ENCODE measurements around the gene SEMA4B. TPM values are rescaled to one million over a fixed set of nuclear protein-coding genes. Genes with fewer than 3 reads are reported as not detected.
"Not testable (repeated sequence)": the region's sequence is repeated elsewhere in the genome, so short reads cannot be mapped to it uniquely, and the experiment has no call there.

SEMA4B gene
- total RNA-seq, 2 experiments from 2014 or later, result 12.5 to 15.8 TPM

- ATAC-seq (peak; percentile 63), DNase-seq (peak; percentile 61)
- H3K27ac Mint-ChIP-seq, result peak overlapping the region; percentile 64
- POLR2A ChIA-PET, result no interaction called here
- no peaks in the 10 kb centered on the region for H3K9me3 Mint-ChIP-seq (ENCODE audit: low read depth)
- H3K27me3 Mint-ChIP-seq, result no peaks in the 10 kb centered on the region
- H3K4me1 Mint-ChIP-seq, result peaks cover 12% of the 10 kb centered on the region
- CTCF ChIA-PET, result interaction anchor here (0.5 to 0.6 kb wide), 2 partner anchors 14 to 165 kb away, joined by 3 read pairs; no protein-coding TSS in a partner anchor
- peak overlapping the region; percentile 77 for H3K4me3 Mint-ChIP-seq
- H3K36me3 Mint-ChIP-seq (ENCODE audit: low read depth), result no peaks in the 10 kb centered on the region
- intact Hi-C loops (cut with DNase I, micrococcal nuclease), result loop anchor here in 1 of 2 experiments (1.0 kb wide), 2 partner anchors 19 to 49 kb away; partner anchors contain the start of gene CIB1
These were observed 16.9 kb upstream of the SEMA4B start for GRCh38 chr15:90184119-90184785.

GRCh38 chr15:90184786-90185704 lies 16.1 kb upstream of the SEMA4B start:
- H3K27me3 Mint-ChIP-seq, result no peaks in the 10 kb centered on the region
- ATAC-seq, result peak; percentile 81
- CTCF ChIA-PET, result interaction anchor here (0.8 to 1.8 kb wide), 3 partner anchors 15 to 49 kb away, joined by 4 to 5 read pairs (median 4); partner anchors contain the start of genes CIB1 and SEMA4B

GRCh38 chr15:90187257-90187868 lies 13.8 kb upstream of the SEMA4B start:
- POLR2A ChIA-PET, result interaction anchor here (0.6 kb wide), 1 partner anchor 232 kb away, joined by 5 read pairs; no protein-coding TSS in a partner anchor
- intact Hi-C loops (cut with DNase I, micrococcal nuclease), result no loop called here
- CTCF ChIA-PET, result interaction anchor here (1.0 to 1.8 kb wide), 2 partner anchors 34 to 744 kb away, joined by 3 to 5 read pairs; no protein-coding TSS in a partner anchor
- peaks cover 28% of the 10 kb centered on the region for H3K4me1 Mint-ChIP-seq
- DNase-seq (no peak), ATAC-seq (no peak)
- H3K9me3 Mint-ChIP-seq (ENCODE audit: low read depth), result no peaks in the 10 kb centered on the region
- no peak overlapping the region for H3K4me3 Mint-ChIP-seq
- H3K27ac Mint-ChIP-seq, result no peak overlapping the region
- H3K36me3 Mint-ChIP-seq (ENCODE audit: low read depth), result no peaks in the 10 kb centered on the region
- H3K27me3 Mint-ChIP-seq, result no peaks in the 10 kb centered on the region

More at GRCh38 chr15:90184786-90185704, 16.1 kb upstream of the SEMA4B start:
- Mint-ChIP-seq H3K4me3 (peak overlapping the region; percentile 77), H3K36me3 (ENCODE audit: low read depth) (no peaks in the 10 kb centered on the region), H3K9me3 (ENCODE audit: low read depth) (no peaks in the 10 kb centered on the region), H3K27ac (peak overlapping the region; percentile 64), H3K4me1 (peaks cover 12% of the 10 kb centered on the region)
- DNase-seq, result peak; percentile 78
- intact Hi-C loops (cut with DNase I, micrococcal nuclease), result loop anchor here in 1 of 2 experiments (1.0 kb wide), 3 partner anchors 16 to 48 kb away; partner anchors contain the start of genes CIB1 and SEMA4B
- POLR2A ChIA-PET, result interaction anchor here (0.6 kb wide), 1 partner anchor 12 kb away, joined by 3 read pairs; no protein-coding TSS in a partner anchor

- intact Hi-C loops (cut with DNase I, micrococcal nuclease); CTCF ChIA-PET; H3K4me3 Mint-ChIP-seq; ATAC-seq; DNase-seq; H3K27ac Mint-ChIP-seq; POLR2A ChIA-PET; H3K27me3 Mint-ChIP-seq; H3K36me3 Mint-ChIP-seq (ENCODE audit: low read depth); H3K9me3 Mint-ChIP-seq (ENCODE audit: low read depth): not testable (repeated sequence)
- peaks cover 35% of the 10 kb centered on the region for H3K4me1 Mint-ChIP-seq
These were observed 13.1 kb upstream of the SEMA4B start for GRCh38 chr15:90188065-90188464.

GRCh38 chr15:90188914-90189748 lies 12.0 kb upstream of the SEMA4B start:
- Mint-ChIP-seq H3K4me1 (peaks cover 36% of the 10 kb centered on the region), H3K27ac (no peak overlapping the region), H3K36me3 (ENCODE audit: low read depth) (no peaks in the 10 kb centered on the region), H3K9me3 (ENCODE audit: low read depth) (no peaks in the 10 kb centered on the region), H3K4me3 (no peak overlapping the region), H3K27me3 (no peaks in the 10 kb centered on the region)
- POLR2A ChIA-PET, result no interaction called here
- DNase-seq (no peak), ATAC-seq (no peak)
- CTCF ChIA-PET, result interaction anchor here (0.6 to 0.7 kb wide), 2 partner anchors 10 to 30 kb away, joined by 3 to 4 read pairs; no protein-coding TSS in a partner anchor
- intact Hi-C loops (cut with DNase I, micrococcal nuclease), result no loop called here

GRCh38 chr15:90189781-90190467 lies 11.2 kb upstream of the SEMA4B start:
- CTCF ChIA-PET, result interaction anchor here (0.7 to 1.4 kb wide), 2 partner anchors 13 to 31 kb away, joined by 3 to 4 read pairs; no protein-coding TSS in a partner anchor
- H3K27ac Mint-ChIP-seq, result no peak overlapping the region
- H3K4me3 Mint-ChIP-seq, result no peak overlapping the region
- intact Hi-C loops (cut with DNase I, micrococcal nuclease), result no loop called here
- no peaks in the 10 kb centered on the region for H3K27me3 Mint-ChIP-seq
- POLR2A ChIA-PET, result no interaction called here
- peaks cover 35% of the 10 kb centered on the region for H3K4me1 Mint-ChIP-seq
- H3K36me3 Mint-ChIP-seq (ENCODE audit: low read depth), result no peaks in the 10 kb centered on the region
- no peaks in the 10 kb centered on the region for H3K9me3 Mint-ChIP-seq (ENCODE audit: low read depth)
- DNase-seq (no peak), ATAC-seq (no peak)

GRCh38 chr15:90190606-90191343 lies 10.4 kb upstream of the SEMA4B start:
- H3K4me1 Mint-ChIP-seq, result peaks cover 30% of the 10 kb centered on the region
- no peak overlapping the region for H3K27ac Mint-ChIP-seq
- no peaks in the 10 kb centered on the region for H3K27me3 Mint-ChIP-seq
- H3K36me3 Mint-ChIP-seq (ENCODE audit: low read depth), result no peaks in the 10 kb centered on the region
- POLR2A ChIA-PET, result no interaction called here
- ATAC-seq (no peak), DNase-seq (no peak)
- intact Hi-C loops (cut with DNase I, micrococcal nuclease), result no loop called here
- CTCF ChIA-PET, result interaction anchor here (0.7 to 1.4 kb wide), 4 partner anchors 9 to 188 kb away, joined by 3 to 4 read pairs (median 3); no protein-coding TSS in a partner anchor
- H3K9me3 Mint-ChIP-seq (ENCODE audit: low read depth), result no peaks in the 10 kb centered on the region
- H3K4me3 Mint-ChIP-seq, result no peak overlapping the region

GRCh38 chr15:90191344-90191687 lies 9.8 kb upstream of the SEMA4B start:
- ATAC-seq (no peak), DNase-seq (no peak)
- ChIA-PET CTCF (interaction anchor here (0.7 to 1.4 kb wide), 3 partner anchors 10 to 187 kb away, joined by 3 to 4 read pairs (median 3); no protein-coding TSS in a partner anchor), POLR2A (interaction anchor here (1.3 kb wide), 1 partner anchor 10 kb away, joined by 5 read pairs; the partner anchor contains the start of gene SEMA4B)
- peaks cover 30% of the 10 kb centered on the region for H3K4me1 Mint-ChIP-seq
- H3K36me3 Mint-ChIP-seq (ENCODE audit: low read depth), result no peaks in the 10 kb centered on the region
- no peaks in the 10 kb centered on the region for H3K9me3 Mint-ChIP-seq (ENCODE audit: low read depth)
- H3K27me3 Mint-ChIP-seq, result no peaks in the 10 kb centered on the region
- intact Hi-C loops (cut with DNase I, micrococcal nuclease), result no loop called here
- H3K27ac Mint-ChIP-seq, result no peak overlapping the region
- no peak overlapping the region for H3K4me3 Mint-ChIP-seq

GRCh38 chr15:90191794-90192509 lies 9.2 kb upstream of the SEMA4B start:
- H3K4me1 Mint-ChIP-seq, result peaks cover 30% of the 10 kb centered on the region
- DNase-seq, result peak; percentile 64
- POLR2A ChIA-PET, result interaction anchor here (0.7 to 1.3 kb wide), 2 partner anchors 9 to 29 kb away, joined by 5 read pairs; partner anchors contain the start of gene SEMA4B

More at GRCh38 chr15:90191794-90192509, 9.2 kb upstream of the SEMA4B start:
- Mint-ChIP-seq H3K27ac (no peak overlapping the region), H3K36me3 (ENCODE audit: low read depth) (no peaks in the 10 kb centered on the region), H3K9me3 (ENCODE audit: low read depth) (no peaks in the 10 kb centered on the region), H3K4me3 (peak overlapping the region; percentile 14), H3K27me3 (no peaks in the 10 kb centered on the region)
- intact Hi-C loops (cut with DNase I, micrococcal nuclease), result no loop called here
- CTCF ChIA-PET, result interaction anchor here (1.2 to 1.4 kb wide), 2 partner anchors 29 to 186 kb away, joined by 3 to 4 read pairs; no protein-coding TSS in a partner anchor
- ATAC-seq, result peak; percentile 73

Data from activated CD4-positive, alpha-beta T cell treated with anti-CD3 and anti-CD28 coated beads for 36 hours (primary cell).